K562 (cell line): Measurements from ENCODE around the gene ZFYVE27. TPM values are rescaled to one million over a fixed set of nuclear protein-coding genes. Genes with fewer than 3 reads are reported as not detected.

ENCODE experiments used
- ATAC-seq: fragments of 200-7000 bp; cut with Tn5 transposase; 3 replicates; pipeline ENCODE4 v1.9.1; 2020; ENCODE audit warnings: moderate library complexity
- BruUV-seq: library from RNA; stranded (reverse); fragments of 400-500 nt; replicated peaks from 2 replicates; lab custom pipeline; 2021; lab: Mats Ljungman, UMichigan
- CTCF ChIA-PET: fragments of 300-600 bp; formaldehyde crosslinking; extraction: SDS; loops from one replicate; lab custom pipeline; 2021; ENCODE audit warnings: low intra/inter-chr PET ratio; lab: Yijun Ruan, JAX
- POLR2A ChIA-PET: fragments of 300-600, 350-650 bp; sonication (Branson Sonifier 250); formaldehyde crosslinking; extraction: SDS; loops from one replicate; lab custom pipeline; 2021; ENCODE audit warnings: antibody characterized with exemption, inconsistent platforms; lab: Yijun Ruan, JAX
- DNase-seq, 4 experiments: peaks; one replicate each; pipeline versions ENCODE4 v3.0.0 to v3.0.0-alpha.2; 2011 to 2018; ENCODE audit warnings: low spot score in 3 of 4, mixed read lengths in 3 of 4; ENCODE audit errors: extremely low read depth in 1 of 4
- FAIRE-seq: peaks from 2 replicates; lab custom pipeline; 2011; peaks lifted over from hg19 to GRCh38; lab: Jason Lieb, UNC
- H2AFZ ChIP-seq: 2 replicates; pipeline ENCODE4 v1.6.0; 2011; ENCODE audit warnings: low read depth, low read length, control low read depth, inconsistent platforms
- H3K27ac ChIP-seq: fragments of 200-600 bp; 3 replicates; pipeline ENCODE4 v1.8.0; 2011; ENCODE audit warnings: low read depth, mild to moderate bottlenecking, control low read depth, inconsistent platforms, low read length, moderate library complexity, mixed read lengths; ENCODE audit errors: extremely low read depth
- H3K27me3 ChIP-seq, 2 experiments: fragments of 300-600 bp in 1 of 2; 2 replicates in 1 of 2; 3 replicates in 1 of 2; pipeline versions ENCODE4 v1.6.0 to v1.8.0; 2011; ENCODE audit warnings: inconsistent platforms in 2 of 2, low read length in 2 of 2, mild to moderate bottlenecking in 1 of 2, mixed read lengths in 1 of 2, moderate library complexity in 1 of 2; ENCODE audit not compliant: control insufficient read depth in 2 of 2, insufficient read depth in 2 of 2
- H3K36me3 ChIP-seq: fragments of 300-600 bp; 3 replicates; pipeline ENCODE4 v1.8.0; 2011; ENCODE audit warnings: mild to moderate bottlenecking, low read length, inconsistent platforms; ENCODE audit not compliant: control insufficient read depth, insufficient read depth
- H3K4me1 ChIP-seq, 2 experiments: fragments of 200-600 bp in 1 of 2; replicated peaks in 1 of 2; 2 replicates in 1 of 2; 3 replicates in 1 of 2; pipeline versions ENCODE4 v1.5.1 to v1.8.0; 2011; ENCODE audit warnings: inconsistent platforms in 2 of 2, low read length in 2 of 2, mild to moderate bottlenecking in 1 of 2, mixed read lengths in 1 of 2, moderate library complexity in 1 of 2; ENCODE audit not compliant: control insufficient read depth in 2 of 2, insufficient read depth in 2 of 2
- H3K4me2 ChIP-seq: 2 replicates; pipeline ENCODE4 v1.6.1; 2011; ENCODE audit warnings: low read length, control low read depth, inconsistent platforms, mixed read lengths; ENCODE audit not compliant: insufficient read depth
- H3K4me3 ChIP-seq: fragments of 200-600 bp; sonication (generic), shearing (Covaris generic); 2 replicates; pipeline ENCODE4 v1.5.1; 2016; ENCODE audit warnings: control low read depth, inconsistent platforms
- H3K79me2 ChIP-seq: fragments of 200-600 bp; 3 replicates; pipeline ENCODE4 v1.8.0; 2011; ENCODE audit warnings: low read length, inconsistent platforms; ENCODE audit not compliant: control insufficient read depth, insufficient read depth
- H3K9ac ChIP-seq, 2 experiments: 2 replicates each; pipeline versions ENCODE4 v1.6.0 to v1.6.1; 2011; ENCODE audit warnings: low read depth in 2 of 2, low read length in 2 of 2, control low read depth in 1 of 2, inconsistent platforms in 1 of 2, mild to moderate bottlenecking in 1 of 2, mixed read lengths in 1 of 2; ENCODE audit not compliant: insufficient read depth in 1 of 2
- H3K9me1 ChIP-seq: one replicate; pipeline ENCODE4 v1.6.0; 2011; ENCODE audit warnings: inconsistent platforms, mild to moderate bottlenecking, low read length, moderate library complexity; ENCODE audit not compliant: control insufficient read depth, insufficient read depth
- H3K9me3 ChIP-seq: replicated peaks from 2 replicates; pipeline ENCODE4 v1.5.1; 2011; ENCODE audit warnings: low read depth, low read length, inconsistent platforms; ENCODE audit not compliant: control insufficient read depth, insufficient read depth
- H4K20me1 ChIP-seq: replicated peaks from 2 replicates; pipeline ENCODE4 v1.6.1; 2011; ENCODE audit warnings: low read length, inconsistent platforms, mixed read lengths; ENCODE audit not compliant: control insufficient read depth, insufficient read depth
- ADNP ChIP-seq: fragments of 200-800 bp; sonication (Bioruptor generic); IDR thresholded peaks from 2 replicates; pipeline ENCODE4 v1.6.1; 2016; ENCODE audit warnings: missing genetic modification characterization, missing compliant biosample characterization
- CEBPB ChIP-seq: fragments of 450-650 bp; IDR thresholded peaks from 2 replicates; pipeline ENCODE4 v1.6.1; 2016; ENCODE audit warnings: missing genetic modification characterization, missing compliant biosample characterization
- ETV1 ChIP-seq: fragments of 450-650 bp; conservative IDR thresholded peaks from 2 replicates; pipeline ENCODE4 v1.6.1; 2016; ENCODE audit warnings: missing genetic modification characterization, control low read depth, low read depth, missing compliant biosample characterization
- HCFC1 ChIP-seq: IDR thresholded peaks from 2 replicates; pipeline ENCODE4 v1.6.1; 2012; ENCODE audit warnings: low read depth, low read length, improper control_type of control experiment
- HOMEZ ChIP-seq: fragments of 250-450 bp; sonication (Bioruptor Pico); IDR thresholded peaks from 2 replicates; pipeline ENCODE4 v1.4.0; 2020; ENCODE audit warnings: mild to moderate bottlenecking, moderate library complexity
- ILK ChIP-seq: fragments of 450-650 bp; IDR thresholded peaks from 2 replicates; pipeline ENCODE4 v1.6.1; 2016; ENCODE audit warnings: missing genetic modification characterization, low read depth, mild to moderate bottlenecking, missing compliant biosample characterization, moderate library complexity, borderline replicate concordance
- MAFG ChIP-seq: fragments of 450-650 bp; conservative IDR thresholded peaks from 2 replicates; pipeline ENCODE4 v1.6.1; 2016; ENCODE audit warnings: missing genetic modification characterization, missing compliant biosample characterization
- MEF2A ChIP-seq: IDR thresholded peaks from 2 replicates; pipeline ENCODE4 v1.6.1; 2011; ENCODE audit warnings: low read depth, mild to moderate bottlenecking, low read length, moderate library complexity; ENCODE audit not compliant: control insufficient read depth
- PHTF2 ChIP-seq: fragments of 250-450 bp; sonication (Bioruptor Pico); IDR thresholded peaks from 2 replicates; pipeline ENCODE4 v1.5.0; 2021; ENCODE audit warnings: mild to moderate bottlenecking
- POLR2G ChIP-seq: fragments of 200-400 bp; formaldehyde crosslinking; IDR thresholded peaks from 2 replicates; pipeline ENCODE4 v1.6.1; 2017; ENCODE audit warnings: low read depth, mild to moderate bottlenecking, antibody characterized with exemption, low read length, moderate library complexity
- TCF7L2 ChIP-seq: fragments of 150-350 bp; IDR thresholded peaks from 2 replicates; pipeline ENCODE4 v1.6.1; 2016; ENCODE audit warnings: low read depth, mild to moderate bottlenecking, low read length, moderate library complexity
- ZNF140 ChIP-seq: fragments of 250-450 bp; sonication (Bioruptor Pico); IDR thresholded peaks from 2 replicates; pipeline ENCODE4 v1.8.0; 2021; ENCODE audit warnings: moderate library complexity, mild to moderate bottlenecking, inconsistent platforms
- ZNF175 ChIP-seq: fragments of 200-800 bp; sonication (Bioruptor generic); IDR thresholded peaks from 2 replicates; pipeline ENCODE4 v1.6.1; 2016; ENCODE audit warnings: low read depth, mild to moderate bottlenecking, missing genetic modification characterization, missing compliant biosample characterization
- ZNF212 ChIP-seq: fragments of 450-650 bp; formaldehyde crosslinking; IDR thresholded peaks from 2 replicates; pipeline ENCODE4 v1.4.0; 2020; ENCODE audit warnings: mild to moderate bottlenecking
- ZNF830 ChIP-seq: fragments of 250-450 bp; sonication (Bioruptor Pico); IDR thresholded peaks from 2 replicates; pipeline ENCODE4 v1.5.0; 2021; ENCODE audit warnings: mild to moderate bottlenecking
- WGBS: fragments of 100-300 bp; shearing (Covaris generic); methylation state at CpG from one replicate; pipeline ENCODE4 v1.1.6; 2016; ENCODE audit warnings: low coverage, mixed read lengths; ENCODE audit not compliant: insufficient coverage; ENCODE audit errors: missing lambda C conversion rate; 5-methylcytosine and 5-hydroxymethylcytosine counted together
- in situ Hi-C: fragments of 300-500 bp; cut with MboI; formaldehyde crosslinking; loops from 4 replicates; pipeline ENCODE4 v1.15.0; 2018; ENCODE audit warnings: inconsistent platforms, mixed read lengths
- intact Hi-C: fragments of 100-400 bp; cut with micrococcal nuclease; formaldehyde crosslinking; loops from 2 replicates; pipeline ENCODE4 v1.14.2; 2022
- polyA plus RNA-seq, 8 experiments: library from polyadenylated mRNA; depleted of rRNA in 4 of 8; stranded (reverse) in 5 of 8; unstranded in 3 of 8; fragments of >200 nt; fragmentation: Nextera tagmentation in 2 of 8; fragmentation: Illumina TruSeq in 1 of 8; extraction: Ambion mirVana in 2 of 8; extraction: Trizol in 1 of 8; gene quantifications; 2 replicates each; pipeline versions ENCODE4 v1.2.1 to v1.2.3, GENCODE V29; 2011 to 2014; ENCODE audit warnings: inconsistent platforms in 1 of 8, missing spikeins in 1 of 8
- total RNA-seq, 7 experiments: library from RNA; depleted of rRNA in 6 of 7; stranded (reverse); fragments of >200 nt in 6 of 7; fragmentation: Illumina TruSeq in 2 of 7; extraction: Trizol in 2 of 7; gene quantifications; 2 replicates each; pipeline versions ENCODE4 v1.2.1 to v1.2.3, GENCODE V29; 2011 to 2021; ENCODE audit warnings: low replicate concordance in 1 of 7
- TF ChIP-seq, protein P1 (sequence below): fragments of 250-450 bp; sonication (Bioruptor Pico); IDR thresholded peaks from 2 replicates; pipeline ENCODE4 v1.8.0; 2021; ENCODE audit warnings: moderate library complexity, mild to moderate bottlenecking, inconsistent platforms
- TF ChIP-seq, protein P2 (sequence below): fragments of 450-650 bp; IDR thresholded peaks from 2 replicates; pipeline ENCODE4 v1.6.1; 2018; ENCODE audit warnings: mild to moderate bottlenecking, low read depth; ENCODE audit not compliant: partially characterized antibody
- TF ChIP-seq, protein P3 (sequence below): fragments of 450-650 bp; IDR thresholded peaks from 2 replicates; pipeline ENCODE4 v1.7.0; 2016; ENCODE audit warnings: borderline replicate concordance

ZFYVE27 gene
- total and polyA plus RNA-seq, 9 of the 15 experiments (the other 6 are each of a cell fraction or from before 2014, with no cell fraction given): 0.81 to 21.9 (median 15.3) TPM

DNA sequence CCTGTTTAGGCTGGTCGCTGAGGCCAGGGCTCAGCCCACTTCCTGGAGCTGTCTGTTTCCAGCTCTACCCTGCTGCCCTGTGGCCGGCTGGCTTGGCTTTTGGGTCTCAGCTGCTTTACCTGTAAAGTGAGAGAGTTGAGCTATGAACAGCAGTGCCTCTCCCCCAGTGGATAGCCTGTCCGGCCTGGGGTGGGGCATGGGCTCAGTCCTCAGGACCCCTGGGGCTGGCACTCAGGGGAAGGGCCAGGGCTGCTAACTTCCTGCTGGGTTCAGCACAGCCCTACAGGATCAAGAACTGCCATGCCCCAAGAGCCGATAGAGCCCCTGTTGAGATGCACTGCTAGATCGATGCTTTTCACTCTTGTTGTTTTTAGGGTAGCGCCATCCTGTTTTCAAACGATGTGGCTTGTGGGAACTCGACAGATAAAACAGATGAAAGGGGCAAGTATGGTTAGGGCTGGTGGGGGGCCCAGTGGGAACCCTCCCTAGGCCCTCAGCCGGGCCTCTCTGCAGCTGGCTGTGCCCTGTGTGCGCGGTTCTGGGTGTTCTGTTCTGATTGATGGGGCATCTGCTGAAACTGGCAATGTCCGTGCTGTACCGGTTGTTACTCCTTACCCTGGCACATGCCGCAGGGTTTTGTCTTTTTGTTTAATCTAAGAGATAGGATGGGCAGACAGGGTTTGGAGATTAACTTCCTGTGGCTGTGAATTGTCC is 44.8 kb downstream of the ZFYVE27 start:
- intact Hi-C loops (no loop called here), in situ Hi-C loops (no loop called here)
- ChIA-PET POLR2A (interaction anchor here (0.7 to 1.1 kb wide), 2 partner anchors 14 to 48 kb away, joined by 3 read pairs; no protein-coding TSS in a partner anchor), CTCF (no interaction called here)
- no peaks in the 10 kb centered on the region for H3K9me3 ChIP-seq
- H3K4me1 ChIP-seq: peaks cover 3 to 26% of the 10 kb centered on the region in 2 experiments; a peak in 4 of 5 replicates
- H4K20me1 ChIP-seq: no peaks in the 10 kb centered on the region
- DNase-seq: no peak
- no peak overlapping the region for H3K27ac ChIP-seq
- no peak overlapping the region for H2AFZ ChIP-seq
- H3K9me1 ChIP-seq: no peaks in the 10 kb centered on the region
- no peak for FAIRE-seq
- 72% methylated on average over 13 of the region's 14 CpGs for WGBS
- H3K36me3 ChIP-seq: no peaks in the 10 kb centered on the region
- BruUV-seq: no TSS peak
- no peaks in the 10 kb centered on the region for H3K79me2 ChIP-seq
- ATAC-seq: peak; percentile 34
- no peak overlapping the region for H3K4me3 ChIP-seq
- TF ChIP-seq MAFG (no peak), CEBPB (tag) (no peak), HOMEZ (CRISPR knock-in tag) (no peak), ZNF175 (CRISPR knock-in tag) (no peak), ETV1 (no peak), ZNF140 (CRISPR knock-in tag) (no peak), TCF7L2 (no peak), HCFC1 (no peak), PHTF2 (no peak), ZNF830 (CRISPR knock-in tag) (no peak), POLR2G (no peak), MEF2A (no peak), ADNP (tag) (no peak), ILK (tag) (no peak), ZNF212 (CRISPR knock-in tag) (no peak)
- TF ChIP-seq, protein P1, sequence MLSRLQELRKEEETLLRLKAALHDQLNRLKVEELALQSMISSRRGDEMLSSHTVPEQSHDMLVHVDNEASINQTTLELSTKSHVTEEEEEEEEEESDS: no peak
- TF ChIP-seq, protein P2, sequence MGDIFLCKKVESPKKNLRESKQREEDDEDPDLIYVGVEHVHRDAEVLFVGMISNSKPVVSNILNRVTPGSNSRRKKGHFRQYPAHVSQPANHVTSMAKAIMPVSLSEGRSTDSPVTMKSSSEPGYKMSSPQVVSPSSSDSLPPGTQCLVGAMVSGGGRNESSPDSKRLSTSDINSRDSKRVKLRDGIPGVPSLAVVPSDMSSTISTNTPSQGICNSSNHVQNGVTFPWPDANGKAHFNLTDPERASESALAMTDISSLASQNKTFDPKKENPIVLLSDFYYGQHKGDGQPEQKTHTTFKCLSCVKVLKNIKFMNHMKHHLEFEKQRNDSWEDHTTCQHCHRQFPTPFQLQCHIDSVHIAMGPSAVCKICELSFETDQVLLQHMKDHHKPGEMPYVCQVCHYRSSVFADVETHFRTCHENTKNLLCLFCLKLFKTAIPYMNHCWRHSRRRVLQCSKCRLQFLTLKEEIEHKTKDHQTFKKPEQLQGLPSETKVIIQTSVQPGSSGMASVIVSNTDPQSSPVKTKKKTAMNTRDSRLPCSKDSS: no peak
- TF ChIP-seq, protein P3, sequence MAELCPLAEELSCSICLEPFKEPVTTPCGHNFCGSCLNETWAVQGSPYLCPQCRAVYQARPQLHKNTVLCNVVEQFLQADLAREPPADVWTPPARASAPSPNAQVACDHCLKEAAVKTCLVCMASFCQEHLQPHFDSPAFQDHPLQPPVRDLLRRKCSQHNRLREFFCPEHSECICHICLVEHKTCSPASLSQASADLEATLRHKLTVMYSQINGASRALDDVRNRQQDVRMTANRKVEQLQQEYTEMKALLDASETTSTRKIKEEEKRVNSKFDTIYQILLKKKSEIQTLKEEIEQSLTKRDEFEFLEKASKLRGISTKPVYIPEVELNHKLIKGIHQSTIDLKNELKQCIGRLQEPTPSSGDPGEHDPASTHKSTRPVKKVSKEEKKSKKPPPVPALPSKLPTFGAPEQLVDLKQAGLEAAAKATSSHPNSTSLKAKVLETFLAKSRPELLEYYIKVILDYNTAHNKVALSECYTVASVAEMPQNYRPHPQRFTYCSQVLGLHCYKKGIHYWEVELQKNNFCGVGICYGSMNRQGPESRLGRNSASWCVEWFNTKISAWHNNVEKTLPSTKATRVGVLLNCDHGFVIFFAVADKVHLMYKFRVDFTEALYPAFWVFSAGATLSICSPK: no peak
- peak overlapping the region in 1 of 2 experiments; percentile 36; a peak in 2 of 4 replicates for H3K9ac ChIP-seq
- H3K27me3 ChIP-seq: no peaks in the 10 kb centered on the region
- H3K4me2 ChIP-seq: no peak overlapping the region
